GM12801 (cell line): ENCODE measurements around the gene COBL.

ENCODE experiments used
- CTCF ChIP-seq: IDR thresholded peaks from one replicate; pipeline ENCODE4 v1.5.1; 2011; ENCODE audit warnings: control low read depth; ENCODE audit not compliant: insufficient read length; ENCODE audit errors: extremely low read depth

COBL gene

GRCh38 chr7:51022821-51023220 is 293.8 kb downstream of the COBL start:
- TF ChIP-seq CTCF: no peak

- TF ChIP-seq CTCF: no peak
Observed at GRCh38 chr7:51021906-51022570, 294.6 kb downstream of the COBL start.

GRCh38 chr7:51020944-51021343 is 295.7 kb downstream of the COBL start:
- no peak for TF ChIP-seq CTCF

GRCh38 chr7:51019891-51020870 is 296.4 kb downstream of the COBL start:
- TF ChIP-seq CTCF: no peak

- TF ChIP-seq CTCF: no peak
Observed at GRCh38 chr7:51019191-51019844, 297.3 kb downstream of the COBL start.

GRCh38 chr7:51017576-51018535 is 298.8 kb downstream of the COBL start:
- no peak for TF ChIP-seq CTCF

GRCh38 chr7:51016546-51016945 is 300.1 kb downstream of the COBL start:
- no peak for TF ChIP-seq CTCF
